A549 (cell line): Measurements from ENCODE around the gene LSS. TPM values are rescaled to one million over a fixed set of nuclear protein-coding genes. Genes with fewer than 3 reads are reported as not detected.
"Not testable (repeated sequence)": the region's sequence is repeated elsewhere in the genome, so short reads cannot be mapped to it uniquely, and the experiment has no call there.

Experiments used
- ATAC-seq, 2 experiments: fragments of 200-7000 bp in 1 of 2; fragments of >200 bp in 1 of 2; cut with Nextera tagmentation in 1 of 2; cut with Tn5 transposase in 1 of 2; 3 replicates each; pipeline versions ENCODE4 v1.8.0 to v1.9.1; 2018 to 2020; ENCODE audit warnings: mild to moderate bottlenecking in 1 of 2, moderate library complexity in 1 of 2
- CTCF ChIA-PET: fragments of 300-600 bp; sonication (Branson Sonifier 250); formaldehyde crosslinking; extraction: SDS; loops from one replicate; lab custom pipeline; 2021; ENCODE audit warnings: antibody characterized with exemption, inconsistent platforms; lab: Yijun Ruan, JAX
- POLR2A ChIA-PET: fragments of 350-600 bp; formaldehyde crosslinking; extraction: SDS; loops from one replicate; lab custom pipeline; 2021; ENCODE audit warnings: antibody characterized with exemption, inconsistent platforms; lab: Yijun Ruan, JAX
- DNase-seq, 2 experiments: peaks; one replicate each; pipeline versions ENCODE4 v3.0.0 to v3.0.0-alpha.2; 2011 to 2016; ENCODE audit warnings: low read depth in 1 of 2, low spot score in 1 of 2
- FAIRE-seq: peaks from 2 replicates; lab custom pipeline; 2011; peaks lifted over from hg19 to GRCh38; lab: Jason Lieb, UNC
- H3K27ac ChIP-seq, 2 experiments: fragments of >200 bp; sonication (Bioruptor Twin); formaldehyde crosslinking; 3 replicates each; pipeline ENCODE4 v1.5.1; 2016 to 2017
- H3K4me1 ChIP-seq: fragments of >200 bp; sonication (Bioruptor Twin); formaldehyde crosslinking; 3 replicates; pipeline ENCODE4 v1.6.1; 2016
- H3K4me2 ChIP-seq: fragments of >200 bp; sonication (Bioruptor Twin); formaldehyde crosslinking; 3 replicates; pipeline ENCODE4 v1.6.1; 2016
- H3K4me3 ChIP-seq: fragments of >200 bp; sonication (Bioruptor Twin); formaldehyde crosslinking; 3 replicates; pipeline ENCODE4 v1.5.1; 2016
- H3K9me3 ChIP-seq: fragments of >200 bp; sonication (Bioruptor Twin); formaldehyde crosslinking; 3 replicates; pipeline ENCODE4 v1.6.1; 2016
- CBX2 ChIP-seq: fragments of 200-600 bp; sonication (generic); IDR thresholded peaks from 2 replicates; pipeline ENCODE4 v1.6.1; 2016; ENCODE audit warnings: low read depth, mild to moderate bottlenecking, borderline replicate concordance
- CBX8 ChIP-seq: fragments of 200-600 bp; sonication (generic); IDR thresholded peaks from 2 replicates; pipeline ENCODE4 v1.6.1; 2016
- CHD2 ChIP-seq: fragments of 150-350 bp; IDR thresholded peaks from 2 replicates; pipeline ENCODE4 v1.6.1; 2014; ENCODE audit warnings: low read length; ENCODE audit not compliant: partially characterized antibody
- FOSB ChIP-seq: fragments of 250-450 bp; sonication (Bioruptor Pico); IDR thresholded peaks from 2 replicates; pipeline ENCODE4 v1.5.0; 2020; ENCODE audit warnings: mild to moderate bottlenecking, moderate library complexity
- GATA3 ChIP-seq: IDR thresholded peaks from 2 replicates; pipeline ENCODE4 v1.6.1; 2012; ENCODE audit warnings: borderline replicate concordance
- HMGXB4 ChIP-seq: fragments of 250-450 bp; sonication (Bioruptor Pico); IDR thresholded peaks from 2 replicates; pipeline ENCODE4 v1.5.0; 2021; ENCODE audit warnings: mild to moderate bottlenecking, moderate library complexity, borderline replicate concordance
- HOXA7 ChIP-seq: fragments of 250-450 bp; sonication (Bioruptor Pico); IDR thresholded peaks from 2 replicates; pipeline ENCODE4 v1.5.0; 2020; ENCODE audit warnings: mild to moderate bottlenecking, moderate library complexity
- HOXB13 ChIP-seq: fragments of 250-450 bp; sonication (Bioruptor Pico); IDR thresholded peaks from 2 replicates; pipeline ENCODE4 v1.5.0; 2020; ENCODE audit warnings: low read depth, mild to moderate bottlenecking, moderate library complexity
- HOXB5 ChIP-seq: fragments of 250-450 bp; sonication (Bioruptor Pico); IDR thresholded peaks from 2 replicates; pipeline ENCODE4 v1.5.0; 2020; ENCODE audit warnings: mild to moderate bottlenecking, moderate library complexity
- JUN ChIP-seq, 2 experiments: fragments of >200 bp; sonication (Bioruptor Twin); formaldehyde crosslinking; IDR thresholded peaks; 2 replicates in 1 of 2; 3 replicates in 1 of 2; pipeline ENCODE4 v1.6.1; 2016 to 2017
- KDM1A ChIP-seq: fragments of 200-600 bp; sonication (generic); IDR thresholded peaks from 2 replicates; pipeline ENCODE4 v1.6.1; 2016; ENCODE audit warnings: low read depth, mild to moderate bottlenecking
- MAFK ChIP-seq: fragments of 450-650 bp; IDR thresholded peaks from 2 replicates; pipeline ENCODE4 v1.6.1; 2014; ENCODE audit not compliant: partially characterized antibody
- MAZ ChIP-seq: fragments of 150-350 bp; IDR thresholded peaks from 2 replicates; pipeline ENCODE4 v1.6.1; 2014; ENCODE audit warnings: antibody characterized with exemption, low read depth, low read length, borderline replicate concordance
- MYC ChIP-seq: IDR thresholded peaks from 2 replicates; pipeline ENCODE4 v1.6.1; 2012; ENCODE audit warnings: mild to moderate bottlenecking, inconsistent platforms, low read length, improper control_type of control experiment, borderline replicate concordance
- NFE2L2 ChIP-seq: fragments of 150-350 bp; conservative IDR thresholded peaks from 2 replicates; pipeline ENCODE4 v1.6.1; 2014; ENCODE audit warnings: low read length
- NPAS2 ChIP-seq: fragments of 250-450 bp; sonication (Bioruptor Pico); IDR thresholded peaks from 2 replicates; pipeline ENCODE4 v1.8.0; 2022; ENCODE audit warnings: mild to moderate bottlenecking, moderate library complexity, borderline replicate concordance
- PBX3 ChIP-seq: IDR thresholded peaks from 2 replicates; pipeline ENCODE4 v1.6.1; 2012
- PHF8 ChIP-seq: fragments of 200-600 bp; sonication (generic); IDR thresholded peaks from 2 replicates; pipeline ENCODE4 v1.6.1; 2016; ENCODE audit warnings: low read depth, mild to moderate bottlenecking, antibody characterized with exemption, moderate library complexity, borderline replicate concordance
- SMC3 ChIP-seq: fragments of >200 bp; sonication (Bioruptor Twin); formaldehyde crosslinking; IDR thresholded peaks from 3 replicates; pipeline ENCODE4 v1.6.1; 2018; ENCODE audit warnings: inconsistent platforms
- TFCP2L1 ChIP-seq: fragments of 250-450 bp; sonication (Bioruptor Pico); IDR thresholded peaks from 2 replicates; pipeline ENCODE4 v1.5.0; 2021; ENCODE audit warnings: mild to moderate bottlenecking
- TP53 ChIP-seq: fragments of 250-450 bp; sonication (Bioruptor Pico); IDR thresholded peaks from 2 replicates; pipeline ENCODE4 v1.5.0; 2021; ENCODE audit warnings: mild to moderate bottlenecking, moderate library complexity
- ZFP36 ChIP-seq: fragments of 450-650 bp; IDR thresholded peaks from 2 replicates; pipeline ENCODE4 v1.6.1; 2014; ENCODE audit warnings: borderline replicate concordance; ENCODE audit not compliant: partially characterized antibody
- ZNF302 ChIP-seq: fragments of 250-450 bp; sonication (Bioruptor Pico); IDR thresholded peaks from 2 replicates; pipeline ENCODE4 v1.9.0; 2021; ENCODE audit warnings: inconsistent platforms, mild to moderate bottlenecking, moderate library complexity
- ZSCAN20 ChIP-seq: fragments of 250-450 bp; sonication (Bioruptor Pico); IDR thresholded peaks from 2 replicates; pipeline ENCODE4 v1.8.0; 2022; ENCODE audit warnings: mild to moderate bottlenecking, moderate library complexity
- WGBS: methylation state at CpG from one replicate; pipeline ENCODE4 v1.1.6; 2017; ENCODE audit errors: missing lambda C conversion rate; 5-methylcytosine and 5-hydroxymethylcytosine counted together
- polyA plus RNA-seq, 4 experiments: library from polyadenylated mRNA; depleted of rRNA in 3 of 4; stranded (reverse); fragments of >200 nt; fragmentation: RNase III in 1 of 4; extraction: RNeasy Plus Mini Kit Qiagen cat#74134 plus additional on column Dnase treatment in 1 of 4; gene quantifications; 2 replicates in 3 of 4; 3 replicates in 1 of 4; pipeline ENCODE4 v1.2.3, GENCODE V29; 2011 to 2017
- TF ChIP-seq, protein P1 (sequence below): fragments of 450-650 bp; IDR thresholded peaks from 2 replicates; pipeline ENCODE4 v1.6.1; 2014; ENCODE audit warnings: antibody characterized with exemption
- TF ChIP-seq, protein P2 (sequence below): fragments of >200 bp; sonication (Bioruptor Twin); formaldehyde crosslinking; IDR thresholded peaks from 3 replicates; pipeline ENCODE4 v1.6.1; 2016

Gene LSS
- polyA plus RNA-seq, 2 of the 4 experiments (the other 2 are of a cell fraction), result 9.5 to 22.0 TPM

DNA sequence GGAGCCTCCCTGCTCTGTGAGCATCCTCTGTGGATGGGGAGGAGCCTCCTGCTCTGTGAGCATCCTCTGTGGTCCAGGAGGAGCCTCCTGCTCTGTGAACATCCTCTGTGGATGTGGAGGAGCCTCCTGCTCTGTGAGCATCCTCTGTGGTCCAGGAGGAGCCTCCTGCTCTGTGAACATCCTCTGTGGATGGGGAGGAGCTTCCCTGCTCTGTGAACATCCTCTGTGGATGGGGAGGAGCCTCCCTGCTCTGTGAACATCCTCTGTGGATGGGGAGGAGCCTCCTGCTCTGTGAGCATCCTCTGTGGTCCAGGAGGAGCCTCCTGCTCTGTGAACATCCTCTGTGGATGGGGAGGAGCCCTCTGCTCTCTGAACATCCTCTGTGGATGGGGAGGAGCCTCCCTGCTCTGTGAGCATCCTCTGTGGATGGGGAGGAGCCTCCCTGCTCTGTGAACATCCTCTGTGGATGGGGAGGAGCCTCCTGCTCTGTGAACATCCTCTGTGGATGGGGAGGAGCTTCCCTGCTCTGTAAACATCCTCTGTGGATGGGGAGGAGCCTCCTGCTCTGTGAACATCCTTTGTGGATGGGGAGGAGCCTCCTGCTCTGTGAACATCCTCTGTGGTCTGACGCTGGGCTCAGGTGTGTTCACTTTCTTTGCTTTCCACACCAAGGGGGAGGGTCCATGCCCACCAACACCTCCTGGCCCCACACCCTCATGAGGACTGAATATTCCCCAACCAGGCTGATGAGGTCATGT lies 58.0 kb downstream of the LSS start:
- H3K4me3 ChIP-seq, FAIRE-seq, ATAC-seq, H3K9me3 ChIP-seq, H3K4me2 ChIP-seq, POLR2A ChIA-PET, CTCF ChIA-PET, H3K4me1 ChIP-seq, DNase-seq, H3K27ac ChIP-seq: not testable (repeated sequence)
- WGBS, result 88% methylated on average over 1 of the region's 1 CpG

DNA sequence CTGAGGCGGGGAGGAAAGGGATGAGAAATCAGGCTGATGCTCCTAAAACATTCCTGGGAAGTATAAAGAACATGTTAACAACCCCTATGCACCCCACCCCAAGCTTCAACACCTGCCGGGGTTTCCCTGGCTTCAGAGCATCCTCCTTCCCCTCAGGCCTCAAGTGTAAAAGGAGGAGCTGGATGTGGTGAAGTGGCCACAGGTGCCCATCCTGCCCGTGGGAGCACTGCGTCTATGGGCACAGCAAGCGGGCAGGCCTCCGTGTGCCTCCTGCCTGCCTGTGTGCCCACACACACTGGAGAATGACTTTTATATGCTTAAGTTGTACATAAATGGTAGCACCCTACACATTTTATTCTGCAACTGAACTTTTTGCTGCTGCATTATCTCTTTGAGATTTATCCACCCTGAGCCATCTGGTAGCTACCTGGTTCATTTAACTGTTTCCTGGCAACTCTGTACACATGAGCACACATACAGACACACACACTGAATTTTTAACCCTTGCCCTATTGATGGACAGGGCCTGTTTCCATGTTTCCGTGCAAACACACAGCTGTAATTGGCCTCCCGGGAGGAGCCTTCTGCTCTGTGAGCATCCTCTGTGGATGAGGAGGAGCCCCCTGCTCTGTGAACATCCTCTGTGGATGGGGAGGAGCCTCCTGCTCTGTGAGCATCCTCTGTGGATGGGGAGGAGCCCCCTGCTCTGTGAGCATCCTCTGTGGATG lies 59.8 kb downstream of the LSS start:
- H3K4me2 ChIP-seq, result no peak overlapping the region
- ChIA-PET CTCF (no interaction called here), POLR2A (no interaction called here)
- H3K27ac ChIP-seq, result no peak overlapping the region
- DNase-seq (no peak), FAIRE-seq (no peak), ATAC-seq (peak; percentile 25 to 72; a peak in 4 of 6 replicates)
- H3K4me1 ChIP-seq, result no peaks in the 10 kb centered on the region
- no peaks in the 10 kb centered on the region for H3K9me3 ChIP-seq
- 23% methylated on average over 8 of the region's 8 CpGs for WGBS
- TF ChIP-seq ZNF302 (no peak), KDM1A (no peak), PBX3 (no peak), NFE2L2 (no peak), ZFP36 (no peak), FOSB (CRISPR knock-in tag) (no peak), SMC3 (no peak), GATA3 (no peak), JUN (IDR thresholded peaks at IDR 0.05) (no peak), PHF8 (no peak), TFCP2L1 (CRISPR knock-in tag) (no peak), NPAS2 (CRISPR knock-in tag) (no peak), HMGXB4 (CRISPR knock-in tag) (no peak)
- TF ChIP-seq, protein P1, sequence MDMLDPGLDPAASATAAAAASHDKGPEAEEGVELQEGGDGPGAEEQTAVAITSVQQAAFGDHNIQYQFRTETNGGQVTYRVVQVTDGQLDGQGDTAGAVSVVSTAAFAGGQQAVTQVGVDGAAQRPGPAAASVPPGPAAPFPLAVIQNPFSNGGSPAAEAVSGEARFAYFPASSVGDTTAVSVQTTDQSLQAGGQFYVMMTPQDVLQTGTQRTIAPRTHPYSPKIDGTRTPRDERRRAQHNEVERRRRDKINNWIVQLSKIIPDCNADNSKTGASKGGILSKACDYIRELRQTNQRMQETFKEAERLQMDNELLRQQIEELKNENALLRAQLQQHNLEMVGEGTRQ, result no peak
- TF ChIP-seq, all 56 proteins: peak for 0
- H3K4me3 ChIP-seq, result no peak overlapping the region

GRCh38 chr21:46168238-46168637 lies 60.3 kb downstream of the LSS start:
- ChIA-PET POLR2A (no interaction called here), CTCF (no interaction called here)
- TF ChIP-seq, protein P2, sequence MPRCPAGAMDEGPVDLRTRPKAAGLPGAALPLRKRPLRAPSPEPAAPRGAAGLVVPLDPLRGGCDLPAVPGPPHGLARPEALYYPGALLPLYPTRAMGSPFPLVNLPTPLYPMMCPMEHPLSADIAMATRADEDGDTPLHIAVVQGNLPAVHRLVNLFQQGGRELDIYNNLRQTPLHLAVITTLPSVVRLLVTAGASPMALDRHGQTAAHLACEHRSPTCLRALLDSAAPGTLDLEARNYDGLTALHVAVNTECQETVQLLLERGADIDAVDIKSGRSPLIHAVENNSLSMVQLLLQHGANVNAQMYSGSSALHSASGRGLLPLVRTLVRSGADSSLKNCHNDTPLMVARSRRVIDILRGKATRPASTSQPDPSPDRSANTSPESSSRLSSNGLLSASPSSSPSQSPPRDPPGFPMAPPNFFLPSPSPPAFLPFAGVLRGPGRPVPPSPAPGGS, result no peak
- TF ChIP-seq HOXB13 (CRISPR knock-in tag), result no peak
- TF ChIP-seq GATA3, result no peak
- no peak for TF ChIP-seq TP53 (CRISPR knock-in tag)
- TF ChIP-seq CHD2, result no peak
- no peak for TF ChIP-seq ZSCAN20 (CRISPR knock-in tag)
- TF ChIP-seq MYC, result no peak
- TF ChIP-seq CBX8, result no peak
- no peak for TF ChIP-seq MAZ
- no peak for TF ChIP-seq HMGXB4 (CRISPR knock-in tag)
- no peak for TF ChIP-seq HOXA7
- TF ChIP-seq NFE2L2, result no peak
- no peak for TF ChIP-seq CBX2
- no peak for TF ChIP-seq MAFK
- TF ChIP-seq HOXB5, result no peak

More at GRCh38 chr21:46168238-46168637, 60.3 kb downstream of the LSS start:
- ATAC-seq (no peak), FAIRE-seq (no peak), DNase-seq (no peak)
- WGBS, result 58% methylated on average over 4 of the region's 14 CpGs
- Histone ChIP-seq H3K4me2 (no peak overlapping the region), H3K9me3 (no peaks in the 10 kb centered on the region), H3K4me3 (no peak overlapping the region), H3K4me1 (no peaks in the 10 kb centered on the region), H3K27ac (no peak overlapping the region)
